ENCODE measurements around the gene RANBP10. TPM values are rescaled to one million over a fixed set of nuclear protein-coding genes. Genes with fewer than 3 reads are reported as not detected.

RANBP10 gene
- total and polyA plus RNA-seq, 2 of the 8 experiments (the other 6 are each of a cell fraction or from before 2014, with no cell fraction given) = 14.2 to 16.8 TPM

DNA sequence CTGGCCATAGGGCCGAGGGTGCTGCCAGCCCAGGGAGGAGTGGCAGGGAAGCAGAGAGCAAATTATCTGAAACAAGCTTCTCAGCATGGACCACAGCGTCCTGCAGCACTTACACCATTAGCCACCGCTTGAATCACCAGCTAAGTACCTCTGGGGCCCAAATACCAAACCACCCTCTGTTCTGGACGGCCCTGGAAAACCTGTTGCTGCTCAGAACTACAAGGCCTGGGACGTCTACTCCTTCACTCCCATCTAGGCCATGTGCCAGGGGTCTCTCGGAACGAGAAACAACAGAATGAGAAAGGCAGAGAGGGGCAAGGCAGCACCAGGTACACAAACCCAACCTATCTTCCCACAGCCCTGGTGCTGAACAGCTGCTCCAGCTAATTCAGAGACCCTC is 47.4 kb downstream of the RANBP10 start (continued):
- no peak for TF ChIP-seq CTBP2 (IDR thresholded peaks at IDR 0.05; ENCODE audit: borderline replicate concordance, insufficient read depth, insufficient read length, low read length)
